ENCODE data around the gene ROPN1B. TPM values are rescaled to one million over a fixed set of nuclear protein-coding genes. Genes with fewer than 3 reads are reported as not detected.
A peak's percentile ranks its signal among the peaks of the same experiment; 100 is the strongest.
"Not testable (repeated sequence)": the region's sequence is repeated elsewhere in the genome, so short reads cannot be mapped to it uniquely, and the experiment has no call there.

The ROPN1B gene
- total and polyA plus RNA-seq, 2 experiments from 2014 or later = not detected

GRCh38 chr3:125947806-125948205 lies 21.2 kb upstream of the ROPN1B start:
- WGBS, 2 experiments (ENCODE audit: low coverage in 1 of 2, low lambda C conversion rate in 2 of 2, missing lambda C conversion rate in 2 of 2) = 64 to 75% methylated on average over 2 of the region's 2 CpGs
- H3K79me2 ChIP-seq (ENCODE audit: insufficient read depth); in situ Hi-C loops (cut with MboI): not testable (repeated sequence)

GRCh38 chr3:125948901-125949300 lies 20.1 kb upstream of the ROPN1B start:
- H3K9ac ChIP-seq; H3K27ac ChIP-seq; H3K9me3 ChIP-seq (ENCODE audit: low read depth); H3K79me2 ChIP-seq (ENCODE audit: insufficient read depth); in situ Hi-C loops (cut with MboI); H3K9me2 ChIP-seq (ENCODE audit: insufficient read depth); H4K20me1 ChIP-seq (ENCODE audit: insufficient read depth); H3K4me3 ChIP-seq; H2AFZ ChIP-seq; H3K36me3 ChIP-seq (ENCODE audit: low read depth): not testable (repeated sequence)
- Histone ChIP-seq H3K4me1 (ENCODE audit: insufficient read depth) (peaks cover 13% of the 10 kb centered on the region; the same call in 1 of the 2 replicates), H3K27me3 (replicated peaks; ENCODE audit: insufficient read depth) (peaks cover 12% of the 10 kb centered on the region), H3K4me2 (ENCODE audit: unreplicated experiment) (peak overlapping the region; percentile 29), H3F3A (ENCODE audit: insufficient read depth) (peaks cover 16% of the 10 kb centered on the region; the same call in 1 of the 2 replicates)
- peak; percentile 70 for DNase-seq
- 0 to 2% methylated on average over 3 of the region's 3 CpGs for WGBS, 2 experiments (ENCODE audit: low coverage in 1 of 2, low lambda C conversion rate in 2 of 2, missing lambda C conversion rate in 2 of 2)

More at GRCh38 chr3:125947806-125948205, 21.2 kb upstream of the ROPN1B start:
- H3K4me2 ChIP-seq (ENCODE audit: unreplicated experiment); H4K20me1 ChIP-seq (ENCODE audit: insufficient read depth); H3K36me3 ChIP-seq (ENCODE audit: low read depth); H3K27ac ChIP-seq; H3K4me3 ChIP-seq; H3K9me3 ChIP-seq (ENCODE audit: low read depth); H2AFZ ChIP-seq; H3K9ac ChIP-seq; H3K9me2 ChIP-seq (ENCODE audit: insufficient read depth): not testable (repeated sequence)
- Histone ChIP-seq H3K27me3 (replicated peaks; ENCODE audit: insufficient read depth) (peaks cover 18% of the 10 kb centered on the region), H3K4me1 (ENCODE audit: insufficient read depth) (peaks cover 13% of the 10 kb centered on the region; the same call in 1 of the 2 replicates), H3F3A (ENCODE audit: insufficient read depth) (peaks cover 16% of the 10 kb centered on the region; the same call in 1 of the 2 replicates)
- DNase-seq = peak; percentile 10

GRCh38 chr3:125951176-125951575 lies 17.8 kb upstream of the ROPN1B start:
- Histone ChIP-seq H3K27me3 (replicated peaks; ENCODE audit: insufficient read depth) (peaks cover 11% of the 10 kb centered on the region), H3F3A (ENCODE audit: insufficient read depth) (peaks cover 16% of the 10 kb centered on the region; the same call in 1 of the 2 replicates), H3K4me1 (ENCODE audit: insufficient read depth) (peaks cover 13% of the 10 kb centered on the region; the same call in 1 of the 2 replicates)
- not testable (repeated sequence) for H4K20me1 ChIP-seq (ENCODE audit: insufficient read depth); H3K9ac ChIP-seq; H3K9me3 ChIP-seq (ENCODE audit: low read depth); H3K9me2 ChIP-seq (ENCODE audit: insufficient read depth); DNase-seq; H3K4me3 ChIP-seq; H2AFZ ChIP-seq; H3K36me3 ChIP-seq (ENCODE audit: low read depth); H3K79me2 ChIP-seq (ENCODE audit: insufficient read depth); H3K4me2 ChIP-seq (ENCODE audit: unreplicated experiment); H3K27ac ChIP-seq
- in situ Hi-C loops (cut with MboI) = loop anchor here (25.0 kb wide), 1 partner anchor 436 kb away; the partner anchor contains the start of gene CFAP100
- 66% methylated on average over 3 of the region's 3 CpGs for WGBS, 2 experiments (ENCODE audit: low coverage in 1 of 2, low lambda C conversion rate in 2 of 2, missing lambda C conversion rate in 2 of 2)

GRCh38 chr3:125957020-125957419 lies 12.0 kb upstream of the ROPN1B start:
- WGBS, 2 experiments (ENCODE audit: low coverage in 1 of 2, low lambda C conversion rate in 2 of 2, missing lambda C conversion rate in 2 of 2) = 73 to 84% methylated on average over 3 to 4 of the region's 4 CpGs
- in situ Hi-C loops (cut with MboI) = loop anchor here (25.0 kb wide), 1 partner anchor 430 kb away; the partner anchor contains the start of gene CFAP100
- H2AFZ ChIP-seq; H3K4me2 ChIP-seq (ENCODE audit: unreplicated experiment); H4K20me1 ChIP-seq (ENCODE audit: insufficient read depth); H3K79me2 ChIP-seq (ENCODE audit: insufficient read depth); H3K4me1 ChIP-seq (ENCODE audit: insufficient read depth); H3K9me2 ChIP-seq (ENCODE audit: insufficient read depth); H3K4me3 ChIP-seq; H3K36me3 ChIP-seq (ENCODE audit: low read depth); H3K9me3 ChIP-seq (ENCODE audit: low read depth); H3F3A ChIP-seq (ENCODE audit: insufficient read depth); H3K9ac ChIP-seq; H3K27ac ChIP-seq; DNase-seq: not testable (repeated sequence)
- H3K27me3 ChIP-seq (replicated peaks; ENCODE audit: insufficient read depth) = peaks cover 11% of the 10 kb centered on the region; the same call in 1 of the 2 replicates

- no peaks in the 10 kb centered on the region for H4K20me1 ChIP-seq (ENCODE audit: insufficient read depth)
- DNase-seq = no peak
- no peaks in the 10 kb centered on the region for H3K79me2 ChIP-seq (ENCODE audit: insufficient read depth)
- H3K9me3 ChIP-seq (ENCODE audit: low read depth) = no peaks in the 10 kb centered on the region
- TF ChIP-seq EZH2phosphoT487 (IDR thresholded peaks at IDR 0.05; ENCODE audit: insufficient read depth, low read depth) (no peak), EZH2 (IDR thresholded peaks at IDR 0.05; ENCODE audit: insufficient read depth, poor library complexity, severe bottlenecking) (peak; percentile 63)
- no peak overlapping the region for H3K4me3 ChIP-seq
- H3K9ac ChIP-seq = no peak overlapping the region
- in situ Hi-C loops (cut with MboI) = loop anchor here (25.0 kb wide), 1 partner anchor 429 kb away; the partner anchor contains the start of gene CFAP100
- H3K36me3 ChIP-seq (ENCODE audit: low read depth) = no peaks in the 10 kb centered on the region
- no peaks in the 10 kb centered on the region for H3K9me2 ChIP-seq (ENCODE audit: insufficient read depth)
- no peak overlapping the region for H3K4me2 ChIP-seq (ENCODE audit: unreplicated experiment)
- H3K27me3 ChIP-seq (replicated peaks; ENCODE audit: insufficient read depth) = peaks cover 11% of the 10 kb centered on the region; the same call in 1 of the 2 replicates
- H3F3A ChIP-seq (ENCODE audit: insufficient read depth) = no peaks in the 10 kb centered on the region
- H3K4me1 ChIP-seq (ENCODE audit: insufficient read depth) = no peaks in the 10 kb centered on the region
- H2AFZ ChIP-seq = no peak overlapping the region
- H3K27ac ChIP-seq = no peak overlapping the region
- WGBS, 2 experiments (ENCODE audit: low coverage in 1 of 2, low lambda C conversion rate in 2 of 2, missing lambda C conversion rate in 2 of 2) = 9 to 15% methylated on average over 14 to 75 of the region's 75 CpGs
Measured at GRCh38 chr3:125957674-125958510, 11.1 kb upstream of the ROPN1B start.
